Measurements from ENCODE around the gene RELA.

The RELA gene

DNA sequence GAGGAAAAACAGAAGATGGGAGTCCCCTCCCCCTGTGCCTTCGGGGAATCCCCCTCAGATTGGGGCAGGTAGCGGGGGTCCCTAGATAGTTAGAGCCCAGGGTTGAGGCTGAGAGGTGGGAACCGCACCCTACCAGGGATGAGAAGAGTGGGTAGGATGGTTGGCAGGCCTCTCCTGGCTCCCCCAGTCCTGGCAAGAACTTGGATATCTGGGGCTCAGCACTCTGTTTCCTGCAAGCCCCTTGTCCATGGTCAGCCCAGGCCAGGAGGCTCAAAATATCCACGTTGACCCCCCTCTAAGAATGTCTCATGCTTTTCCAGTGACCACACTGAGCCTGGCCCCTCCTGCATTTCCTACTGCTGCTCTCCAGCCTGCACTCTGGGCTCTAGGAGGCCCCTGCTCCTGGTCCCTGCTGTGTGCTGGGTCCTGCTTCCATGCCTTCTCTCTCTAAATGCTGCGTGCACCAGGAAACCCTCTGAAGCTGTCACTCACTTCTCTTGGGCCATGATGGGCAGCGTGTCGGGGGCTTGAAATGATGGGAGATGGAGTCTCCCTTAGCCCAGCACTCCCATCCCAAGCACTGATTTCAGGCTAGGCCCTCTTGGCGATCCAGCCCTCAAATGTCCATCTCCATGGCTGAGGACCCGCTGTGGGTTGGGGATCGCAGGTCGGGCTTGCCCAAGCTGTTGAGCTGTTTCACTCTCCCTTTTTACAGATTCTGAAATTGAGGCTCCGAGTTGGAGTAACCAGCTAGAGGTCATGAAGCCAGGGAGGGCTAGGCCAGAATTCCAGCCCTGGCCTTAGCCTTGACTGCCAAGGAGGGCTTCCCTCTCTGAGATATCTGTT lies 50.7 kb downstream of the RELA start:
- TF ChIP-seq, protein P1, sequence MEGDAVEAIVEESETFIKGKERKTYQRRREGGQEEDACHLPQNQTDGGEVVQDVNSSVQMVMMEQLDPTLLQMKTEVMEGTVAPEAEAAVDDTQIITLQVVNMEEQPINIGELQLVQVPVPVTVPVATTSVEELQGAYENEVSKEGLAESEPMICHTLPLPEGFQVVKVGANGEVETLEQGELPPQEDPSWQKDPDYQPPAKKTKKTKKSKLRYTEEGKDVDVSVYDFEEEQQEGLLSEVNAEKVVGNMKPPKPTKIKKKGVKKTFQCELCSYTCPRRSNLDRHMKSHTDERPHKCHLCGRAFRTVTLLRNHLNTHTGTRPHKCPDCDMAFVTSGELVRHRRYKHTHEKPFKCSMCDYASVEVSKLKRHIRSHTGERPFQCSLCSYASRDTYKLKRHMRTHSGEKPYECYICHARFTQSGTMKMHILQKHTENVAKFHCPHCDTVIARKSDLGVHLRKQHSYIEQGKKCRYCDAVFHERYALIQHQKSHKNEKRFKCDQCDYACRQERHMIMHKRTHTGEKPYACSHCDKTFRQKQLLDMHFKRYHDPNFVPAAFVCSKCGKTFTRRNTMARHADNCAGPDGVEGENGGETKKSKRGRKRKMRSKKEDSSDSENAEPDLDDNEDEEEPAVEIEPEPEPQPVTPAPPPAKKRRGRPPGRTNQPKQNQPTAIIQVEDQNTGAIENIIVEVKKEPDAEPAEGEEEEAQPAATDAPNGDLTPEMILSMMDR (IDR thresholded peaks at IDR 0.05; ENCODE audit: insufficient read depth, low read depth, low read length, missing control alignments) = no peak
- no peak for DNase-seq (ENCODE audit: low read depth)
- peak overlapping the region; percentile 82 for H3K4me3 ChIP-seq (ENCODE audit: low read depth, low read length)

DNA sequence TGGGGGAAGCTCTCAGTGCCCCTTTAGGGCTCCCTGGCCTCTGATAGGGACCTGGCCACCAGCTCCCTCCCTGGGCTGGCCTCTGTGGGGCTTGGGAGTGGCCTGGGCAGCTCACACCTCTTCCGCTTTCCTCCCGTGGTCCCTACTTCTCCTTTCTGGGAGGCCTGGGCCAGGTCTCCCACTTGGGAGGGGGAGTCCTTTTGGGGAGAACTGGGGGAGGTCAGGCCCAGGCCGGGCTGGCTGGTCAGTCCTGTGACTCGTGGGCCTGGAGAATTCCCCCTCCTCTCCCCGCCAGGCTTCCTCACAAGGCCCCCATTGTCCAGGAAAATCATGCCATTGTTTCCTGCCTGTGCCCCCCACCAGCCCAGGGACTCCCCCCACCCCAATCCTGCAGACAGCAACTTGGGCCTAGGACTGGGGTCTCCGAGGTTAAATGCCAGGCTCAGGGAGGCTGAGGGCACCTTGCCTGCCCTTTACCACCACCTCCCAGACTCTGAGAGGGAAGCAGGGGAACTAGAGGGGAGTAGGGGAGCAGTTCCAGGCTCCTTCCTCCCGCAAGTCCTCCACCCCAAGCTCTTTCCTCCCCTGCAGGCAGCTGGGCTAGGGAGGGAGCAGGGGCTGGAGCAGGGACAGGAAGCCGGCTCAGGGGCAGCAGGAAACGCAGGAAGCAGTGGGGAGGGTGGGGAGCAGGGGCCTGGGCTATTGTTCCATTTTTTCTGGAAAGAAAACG lies 51.5 kb downstream of the RELA start:
- TF ChIP-seq, protein P1 (IDR thresholded peaks at IDR 0.05; ENCODE audit: insufficient read depth, low read depth, low read length, missing control alignments) = no peak
- H3K4me3 ChIP-seq (ENCODE audit: low read depth, low read length) = peak overlapping the region; percentile 82; the same call in 1 of the 2 replicates
- DNase-seq (ENCODE audit: low read depth) = no peak

DNA sequence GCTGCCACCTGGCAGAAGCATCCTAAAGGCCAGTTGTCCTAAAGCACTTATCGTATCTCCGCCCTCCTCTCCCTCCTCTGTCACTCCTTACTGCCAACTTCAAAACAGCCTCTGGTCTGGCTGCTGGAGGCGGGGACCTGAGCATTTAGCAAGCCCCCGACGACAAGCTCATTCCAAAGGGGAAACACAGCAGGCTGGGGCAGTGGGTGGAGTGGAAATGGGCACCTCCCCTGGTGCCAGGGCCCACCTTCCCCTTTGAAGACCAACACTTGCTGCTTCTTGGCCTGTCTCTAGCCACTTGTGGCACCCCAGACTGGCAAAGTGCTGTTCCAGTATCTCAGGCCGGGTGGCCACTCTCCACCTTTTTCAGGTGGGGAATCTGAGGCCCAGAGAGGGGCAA lies 52.3 kb downstream of the RELA start:
- no peak for DNase-seq (ENCODE audit: low read depth)
- no peak overlapping the region for H3K4me3 ChIP-seq (ENCODE audit: low read depth, low read length)
- TF ChIP-seq, protein P1 (IDR thresholded peaks at IDR 0.05; ENCODE audit: insufficient read depth, low read depth, low read length, missing control alignments) = no peak

DNA sequence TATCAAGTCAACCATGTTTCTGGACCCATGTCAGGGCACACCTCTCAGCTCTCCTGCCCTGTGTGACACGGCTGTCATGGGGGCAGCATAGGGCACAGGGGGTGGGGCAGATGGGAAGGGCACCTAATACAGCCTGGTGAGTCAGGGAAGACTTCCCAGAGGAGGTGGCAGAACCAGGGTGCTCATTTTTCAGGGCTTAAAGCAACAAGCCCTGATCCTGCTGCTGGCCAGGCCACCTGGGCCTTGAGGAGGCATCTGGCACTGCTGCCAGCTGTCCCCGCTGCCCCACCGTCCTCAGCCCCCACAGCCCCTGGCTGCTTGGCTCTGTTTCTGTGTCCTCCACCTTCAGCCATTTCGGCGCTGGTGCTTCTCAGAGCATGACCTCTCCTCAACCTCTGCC lies 53.1 kb downstream of the RELA start:
- no peak for DNase-seq (ENCODE audit: low read depth)
- H3K4me3 ChIP-seq (ENCODE audit: low read depth, low read length) = no peak overlapping the region
- TF ChIP-seq, protein P1 (IDR thresholded peaks at IDR 0.05; ENCODE audit: insufficient read depth, low read depth, low read length, missing control alignments) = no peak

DNA sequence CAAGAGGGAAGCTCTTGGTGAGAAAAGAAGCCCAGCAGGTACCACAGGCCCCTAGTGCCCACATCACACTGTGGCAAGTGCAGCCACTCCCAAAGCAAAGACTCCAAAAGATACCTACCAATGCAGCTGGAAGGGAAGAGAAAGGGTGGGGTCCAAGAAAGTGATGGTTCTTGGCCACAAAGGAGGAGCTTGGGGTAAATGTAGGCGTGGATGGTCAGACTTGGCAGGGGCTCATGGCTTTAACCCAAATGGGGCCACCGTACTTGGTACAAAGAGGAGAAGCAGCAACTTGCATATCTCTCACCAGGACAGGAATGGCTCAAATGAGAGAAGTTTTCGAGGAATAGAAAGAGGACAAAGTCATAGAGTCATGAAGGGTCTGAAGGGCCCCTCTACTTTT lies 53.5 kb downstream of the RELA start:
- no peak for DNase-seq (ENCODE audit: low read depth)
- TF ChIP-seq, protein P1 (IDR thresholded peaks at IDR 0.05; ENCODE audit: insufficient read depth, low read depth, low read length, missing control alignments) = no peak
- H3K4me3 ChIP-seq (ENCODE audit: low read depth, low read length) = no peak overlapping the region

DNA sequence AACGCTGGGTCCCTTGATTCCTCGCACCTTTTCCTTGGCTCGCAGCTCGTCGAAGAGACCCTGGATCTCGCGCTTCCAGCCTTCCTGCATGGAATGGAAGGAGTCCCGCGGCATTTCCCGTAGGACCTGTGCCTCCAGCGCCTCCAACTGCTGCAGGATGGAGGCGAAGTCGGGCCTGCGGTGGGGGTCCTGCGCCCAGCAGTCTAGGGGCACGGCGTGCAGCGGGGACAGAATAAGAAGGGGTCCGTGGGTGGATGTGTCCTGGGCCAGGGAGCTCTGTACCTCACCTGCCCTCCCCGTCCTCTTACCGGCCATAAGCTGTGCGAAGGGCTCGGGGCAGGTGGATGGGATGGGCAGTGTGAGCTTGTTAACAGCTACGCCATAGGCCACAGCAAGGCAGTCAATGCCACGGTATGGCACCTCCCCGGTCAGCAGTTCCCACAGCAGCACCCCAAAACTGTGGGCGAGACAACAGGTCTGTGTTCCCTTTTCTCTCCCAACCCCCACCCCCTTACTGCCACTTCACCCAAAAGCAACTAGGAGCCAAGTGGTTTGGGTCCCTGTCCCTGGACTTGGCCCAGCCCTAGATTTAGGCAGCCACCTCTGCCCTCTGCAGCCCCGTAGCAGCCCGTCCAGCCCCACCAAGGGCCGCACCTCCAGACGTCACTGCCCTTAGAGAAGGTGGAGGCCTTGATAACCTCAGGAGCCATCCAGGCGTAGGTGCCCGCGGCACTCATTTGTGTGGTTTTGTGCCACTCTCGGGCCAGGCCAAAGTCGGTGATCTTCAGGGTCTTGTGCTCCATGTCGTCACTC lies 54.9 kb downstream of the RELA start:
- DNase-seq (ENCODE audit: low read depth) = no peak
- TF ChIP-seq, protein P1 (IDR thresholded peaks at IDR 0.05; ENCODE audit: insufficient read depth, low read depth, low read length, missing control alignments) = no peak
- no peak overlapping the region for H3K4me3 ChIP-seq (ENCODE audit: low read depth, low read length)

Data from GM12865 (cell line).